Measurements from ENCODE around the gene KRT16.
"Not testable (repeated sequence)": the region's sequence is repeated elsewhere in the genome, so short reads cannot be mapped to it uniquely, and the experiment has no call there.

Gene KRT16

GRCh38 chr17:41626914-41627295, 14.3 kb upstream of the KRT16 start:
- not testable (repeated sequence) for DNase-seq

- DNase-seq, result not testable (repeated sequence)
Observed at GRCh38 chr17:41626028-41626913, 13.7 kb upstream of the KRT16 start.

DNA sequence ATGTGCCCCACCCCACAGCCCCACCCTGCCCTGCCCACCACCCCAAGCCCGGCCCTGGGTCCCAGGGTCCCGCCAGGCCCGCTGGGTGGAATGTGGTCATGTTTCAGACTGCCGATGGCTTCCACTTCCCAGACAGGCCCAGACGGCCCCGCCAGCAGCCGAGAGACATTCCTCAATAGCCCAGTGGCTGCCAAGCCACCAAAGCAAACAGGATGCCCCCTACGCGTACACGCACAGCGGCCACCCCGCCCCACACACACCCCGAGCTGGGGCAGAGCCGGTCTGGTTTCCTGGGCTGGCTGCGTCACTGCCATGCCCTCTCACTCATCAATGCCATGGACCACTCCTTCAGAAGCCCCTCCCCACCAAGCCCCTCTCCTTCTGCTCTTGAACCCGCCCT, 13.0 kb upstream of the KRT16 start:
- DNase-seq, result no peak

- DNase-seq, result no peak
Observed at GRCh38 chr17:41624208-41625101, 11.9 kb upstream of the KRT16 start, which contains the start of gene KRT17. Gene KRT17 (minus strand): TSS chr17:41624575. CDS start chr17:41624509, 66 bp downstream.

DNA sequence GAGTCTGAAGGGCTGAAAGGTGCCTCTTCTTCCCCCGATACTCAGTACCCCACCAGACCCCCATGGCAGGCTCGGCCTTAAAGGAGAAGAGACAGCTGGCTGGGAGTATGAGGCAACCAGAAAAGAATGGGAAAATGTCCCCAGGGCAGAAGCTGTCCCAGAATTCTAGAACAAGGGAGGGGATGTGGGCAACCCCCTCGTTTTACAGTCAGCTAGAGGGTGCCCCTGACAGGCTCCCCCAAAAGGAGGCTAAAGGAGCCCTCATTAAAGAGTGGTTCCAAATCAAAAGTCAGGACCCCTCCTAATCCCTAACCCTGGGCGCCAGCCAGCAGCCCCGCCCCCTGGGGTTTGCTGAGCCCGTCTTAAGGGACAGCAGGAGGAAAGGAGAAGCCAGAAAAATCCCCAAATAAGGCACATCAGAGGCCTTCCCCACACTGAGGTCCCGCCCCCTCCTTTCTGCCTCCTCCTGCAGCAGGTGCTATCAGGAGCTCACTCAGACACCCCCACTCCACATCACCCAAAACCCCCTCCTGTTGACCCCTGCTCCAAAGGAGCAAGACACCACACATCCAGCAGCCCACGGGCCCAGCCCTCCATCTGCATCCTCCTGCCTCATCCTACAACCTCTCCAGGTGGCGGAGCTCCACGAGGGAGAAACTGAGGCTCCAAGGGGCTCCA, 10.8 kb upstream of the KRT16 start:
- not testable (repeated sequence) for DNase-seq

DNA sequence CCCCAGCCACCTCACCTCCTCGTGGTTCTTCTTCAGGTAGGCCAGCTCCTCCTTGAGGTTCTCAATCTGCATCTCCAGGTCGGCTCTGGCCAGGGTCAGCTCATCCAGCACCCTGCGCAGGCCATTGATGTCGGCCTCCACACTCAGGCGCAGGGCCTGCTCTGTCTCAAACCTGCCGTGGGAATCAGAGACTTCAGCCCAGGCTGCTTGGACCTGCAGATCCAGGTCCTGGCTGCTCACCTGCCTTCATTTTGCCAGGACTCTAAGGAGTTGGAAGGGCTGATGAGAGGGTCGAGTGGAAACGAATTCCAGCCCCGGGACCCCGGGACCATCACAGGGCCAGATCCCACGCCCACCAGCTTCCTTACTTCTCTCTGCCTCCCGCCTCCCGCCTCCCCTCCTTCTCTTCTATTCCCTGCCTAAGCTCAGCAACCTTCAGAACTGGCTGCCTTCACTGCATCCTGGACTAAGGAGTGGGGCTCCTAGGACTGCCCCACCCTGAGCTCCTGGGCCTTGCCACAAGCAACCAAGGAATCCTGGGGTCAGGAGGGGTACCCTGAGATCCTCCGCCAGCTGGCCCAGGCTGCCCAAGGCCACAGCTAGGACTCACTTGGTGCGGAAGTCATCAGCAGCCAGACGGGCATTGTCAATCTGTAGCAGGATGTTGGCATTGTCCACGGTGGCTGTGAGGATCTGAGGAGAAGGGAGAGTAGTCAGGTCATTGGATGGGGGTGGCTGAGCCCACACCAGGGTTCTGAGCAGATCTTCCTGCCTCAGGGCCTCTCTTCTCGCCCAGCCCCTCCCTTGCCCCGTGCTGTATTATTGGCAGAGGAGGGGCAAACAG, 10.0 kb upstream of the KRT16 start:
- not testable (repeated sequence) for DNase-seq

DNA sequence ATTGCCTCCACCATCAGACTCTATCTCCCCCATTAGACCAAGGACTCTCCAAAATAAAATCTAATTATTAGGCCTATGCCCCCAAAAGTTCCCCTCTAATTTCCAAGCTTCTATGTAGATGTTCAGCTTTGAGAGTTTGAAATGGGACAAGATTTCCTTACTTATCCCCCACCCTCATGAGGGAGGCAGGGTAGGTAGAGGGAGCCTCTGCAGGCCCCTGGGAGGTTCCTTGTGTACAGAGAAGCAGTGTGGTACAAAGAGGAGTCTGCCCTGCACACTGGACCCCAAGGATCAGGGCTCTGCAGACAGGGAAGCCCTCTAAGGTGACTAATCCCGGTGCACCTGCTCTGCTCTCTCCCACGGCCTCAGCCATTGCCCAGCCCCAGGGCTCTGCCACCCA, 9.3 kb upstream of the KRT16 start:
- DNase-seq, result no peak

- DNase-seq, result not testable (repeated sequence)
Observed at GRCh38 chr17:41621435-41621817, 8.9 kb upstream of the KRT16 start.

GRCh38 chr17:41620583-41621434, 8.2 kb upstream of the KRT16 start:
- no peak for DNase-seq

- DNase-seq, result not testable (repeated sequence)
Observed at GRCh38 chr17:41619927-41620582, 7.5 kb upstream of the KRT16 start.

DNA sequence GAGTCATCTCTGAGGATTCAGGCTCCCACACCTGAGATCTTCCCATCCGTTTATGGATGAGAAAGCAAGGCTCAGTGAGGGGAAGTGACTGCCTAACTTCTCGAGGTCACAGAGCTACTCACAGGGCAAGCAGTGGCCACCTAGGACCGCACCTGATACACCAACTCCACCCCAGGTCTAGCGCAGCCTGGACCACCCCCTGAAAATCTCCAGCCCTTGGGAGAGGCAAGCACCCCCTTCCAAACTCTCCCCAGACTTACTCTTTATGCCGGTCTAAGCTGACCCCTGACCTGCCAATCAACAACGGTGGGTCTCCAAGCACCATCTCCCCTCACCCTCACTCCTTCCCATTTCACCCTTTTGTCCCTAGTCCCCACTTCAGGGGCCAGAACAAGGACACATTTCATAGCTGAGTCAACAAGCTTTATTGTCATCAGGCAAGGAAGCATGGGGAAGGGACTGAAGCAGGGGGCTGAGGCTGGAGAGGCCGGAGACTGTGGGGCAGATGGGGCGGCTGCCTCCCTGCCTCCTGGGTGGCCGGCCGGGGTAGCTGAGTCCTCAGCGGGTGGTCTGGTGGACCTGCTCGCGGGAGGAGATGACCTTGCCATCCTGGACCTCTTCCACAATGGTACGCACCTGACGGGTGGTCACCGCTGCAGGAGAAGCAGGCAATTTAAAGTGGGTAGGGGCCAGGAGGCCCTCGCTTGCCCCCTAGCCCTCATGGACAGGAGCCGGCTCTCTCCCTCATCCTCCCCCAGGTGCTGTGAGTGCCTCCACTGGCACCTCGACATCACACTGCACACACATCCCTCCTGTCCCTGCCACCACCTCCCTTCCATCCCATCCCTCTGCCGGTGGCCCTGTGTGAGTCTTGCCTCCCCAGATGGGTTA, 6.7 kb upstream of the KRT16 start:
- DNase-seq, result no peak

GRCh38 chr17:41618341-41619035, 5.9 kb upstream of the KRT16 start:
- no peak for DNase-seq

- DNase-seq, result no peak
Observed at GRCh38 chr17:41617698-41618097, 5.1 kb upstream of the KRT16 start.

- DNase-seq, result no peak
Observed at GRCh38 chr17:41617136-41617535, 4.6 kb upstream of the KRT16 start.

DNA sequence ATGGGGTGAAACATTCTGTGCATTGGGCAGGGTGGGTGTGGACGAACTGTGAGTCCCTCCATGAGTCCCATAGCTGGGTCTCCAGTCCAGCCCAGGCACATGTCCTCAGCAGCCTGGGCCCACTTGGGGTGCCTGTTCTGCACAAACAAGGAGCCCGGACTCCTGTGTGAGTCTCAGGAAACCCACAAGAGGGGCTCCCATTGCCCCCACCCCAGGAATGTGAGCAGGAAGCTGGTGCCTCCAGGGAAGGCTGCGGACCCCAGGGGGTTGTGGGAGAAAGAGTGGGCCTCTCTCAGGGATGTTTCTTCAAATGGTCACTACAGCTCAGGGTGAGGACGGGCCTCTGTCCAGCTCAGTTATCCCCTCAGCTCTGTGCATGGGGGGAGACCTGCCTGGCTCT, 3.9 kb upstream of the KRT16 start:
- DNase-seq, result not testable (repeated sequence)

DNA sequence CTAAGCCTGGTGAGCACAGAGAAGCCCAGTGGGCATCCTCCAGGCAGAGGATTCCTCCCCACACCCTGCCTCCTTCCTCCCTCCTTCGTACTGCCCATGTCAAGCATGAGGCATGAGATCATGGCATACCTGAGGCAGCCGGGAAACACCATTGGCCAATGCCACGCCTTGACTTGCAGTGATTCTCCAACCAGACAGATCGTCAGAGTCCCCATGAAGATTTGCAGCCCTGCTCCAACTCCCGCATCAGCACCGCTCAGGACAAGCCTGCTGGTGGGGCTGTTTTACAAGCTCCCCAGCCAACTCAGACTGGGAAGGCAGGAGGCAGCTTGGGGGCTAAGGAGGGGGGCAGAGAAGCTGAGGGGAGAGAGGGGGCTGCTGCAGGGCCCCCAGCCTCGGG, 2.9 kb upstream of the KRT16 start:
- no peak for DNase-seq

- not testable (repeated sequence) for DNase-seq
Observed at GRCh38 chr17:41614767-41615166, 2.2 kb upstream of the KRT16 start.

DNA sequence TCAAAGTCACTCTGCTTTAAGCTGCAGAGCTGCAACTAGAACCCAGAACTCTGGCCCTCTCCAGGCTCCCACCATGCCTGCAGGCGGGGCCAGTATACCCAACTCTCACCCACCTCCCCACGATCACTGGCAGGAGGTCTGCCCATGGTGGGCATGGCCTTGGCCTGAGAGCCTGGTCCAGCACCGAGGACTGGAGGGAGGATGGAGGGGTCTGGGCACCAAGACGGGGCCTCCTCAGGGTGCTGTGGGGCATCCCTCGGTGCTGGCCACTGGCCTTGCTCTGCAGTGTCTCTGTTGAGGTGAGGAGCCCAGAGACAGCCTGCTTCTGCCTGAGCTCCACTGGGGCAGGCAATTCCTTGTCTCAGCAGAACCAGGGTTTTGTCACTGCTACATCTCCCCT, 1.5 kb upstream of the KRT16 start:
- DNase-seq, result no peak

Data from GDM1 (cell line).